Measurements from ENCODE around the gene UNC93B1.

UNC93B1 gene

DNA sequence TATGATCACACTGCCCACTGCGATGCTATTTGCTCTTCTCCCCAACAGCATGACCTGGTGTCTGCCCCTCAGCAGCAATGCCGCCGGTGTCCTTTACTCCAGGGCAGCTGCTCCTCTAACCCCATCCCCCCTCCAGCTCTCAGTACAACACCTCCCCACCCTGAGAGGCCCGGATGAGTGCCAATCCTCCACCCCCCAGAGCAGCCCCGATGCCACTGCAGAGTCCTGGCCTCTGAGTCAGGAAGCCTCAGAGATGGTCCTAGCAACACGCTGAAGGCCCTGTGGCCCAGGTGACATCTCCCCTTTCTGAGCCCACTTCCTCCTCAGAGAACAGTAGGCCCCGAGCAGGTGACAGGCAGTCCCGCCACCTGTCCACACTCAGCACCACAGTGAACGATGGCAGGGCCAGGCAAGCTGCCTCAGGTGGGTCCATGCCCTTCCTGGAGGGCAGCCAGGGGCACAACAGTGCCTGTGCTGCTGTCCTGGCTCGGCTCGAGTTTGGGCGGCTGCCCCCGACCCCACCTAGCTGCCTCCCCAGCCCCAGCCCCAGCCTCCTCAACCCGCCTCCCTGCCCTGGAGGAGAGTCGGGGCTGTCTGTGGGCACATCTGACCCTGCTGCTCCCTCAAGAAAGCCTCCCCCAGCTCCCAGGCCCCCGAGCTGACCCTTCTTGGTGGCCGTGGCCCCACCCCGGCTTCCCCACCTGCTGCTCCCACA, 22.7 kb upstream of the UNC93B1 start:
- in situ Hi-C loops (cut with MboI; ENCODE audit: low sequenced_read_pairs) = no loop called here

DNA sequence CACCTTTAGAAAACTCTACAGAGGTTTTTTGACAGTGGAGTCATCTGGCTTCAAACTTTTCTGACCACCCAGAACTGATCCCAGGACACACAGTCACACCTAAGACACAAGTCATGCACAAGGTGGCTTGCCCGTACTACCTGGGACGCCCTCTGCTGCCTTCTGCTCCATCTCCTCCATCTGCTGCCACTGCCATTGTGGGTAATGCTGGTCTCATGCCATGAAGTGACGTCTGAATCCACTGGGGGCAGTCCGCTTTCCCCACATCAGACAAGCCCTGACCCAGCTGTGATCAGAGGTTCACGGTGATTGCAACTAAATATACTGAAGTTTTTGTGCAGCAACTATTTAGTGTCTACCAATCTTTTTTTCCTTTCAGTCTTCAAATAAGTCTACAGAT, 21.1 kb upstream of the UNC93B1 start:
- in situ Hi-C loops (cut with MboI; ENCODE audit: low sequenced_read_pairs) = no loop called here

DNA sequence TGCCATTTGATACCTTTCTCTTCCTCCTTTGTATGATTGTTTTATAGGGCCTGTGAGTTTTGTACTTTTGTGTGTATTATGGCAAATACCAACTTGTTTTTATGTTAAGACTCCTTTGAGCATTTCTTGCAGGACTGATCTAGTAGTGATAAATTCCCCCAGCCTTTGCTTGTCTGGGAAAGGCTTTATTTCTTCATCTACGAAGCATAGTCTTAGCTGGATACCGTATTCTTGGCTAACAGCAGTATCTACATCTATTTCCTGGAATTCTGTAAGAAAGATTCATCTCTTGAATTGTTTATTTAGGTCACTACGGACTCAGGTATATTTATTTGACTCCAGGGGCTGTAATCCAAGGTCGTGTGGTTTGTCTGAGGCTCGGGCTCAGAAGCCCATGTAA, 20.6 kb upstream of the UNC93B1 start:
- in situ Hi-C loops (cut with MboI; ENCODE audit: low sequenced_read_pairs) = no loop called here

DNA sequence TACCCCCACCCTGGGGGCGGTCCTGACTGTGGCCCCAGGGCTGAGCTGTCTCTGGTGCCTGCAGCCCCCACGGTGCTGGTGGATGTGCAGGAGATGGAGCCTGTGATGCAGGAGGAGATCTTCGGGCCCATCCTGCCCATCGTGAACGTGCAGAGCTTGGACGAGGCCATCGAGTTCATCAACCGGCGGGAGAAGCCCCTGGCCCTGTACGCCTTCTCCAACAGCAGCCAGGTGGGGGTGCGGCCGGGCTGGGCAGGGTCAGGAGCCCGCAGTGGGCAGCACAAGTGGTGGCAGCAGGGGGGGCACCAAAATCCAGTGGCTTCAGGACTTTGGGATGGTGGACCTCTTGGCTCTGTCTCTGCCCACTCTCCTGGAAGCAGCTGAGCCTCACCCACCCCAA, 18.6 kb upstream of the UNC93B1 start:
- in situ Hi-C loops (cut with MboI; ENCODE audit: low sequenced_read_pairs) = no loop called here

DNA sequence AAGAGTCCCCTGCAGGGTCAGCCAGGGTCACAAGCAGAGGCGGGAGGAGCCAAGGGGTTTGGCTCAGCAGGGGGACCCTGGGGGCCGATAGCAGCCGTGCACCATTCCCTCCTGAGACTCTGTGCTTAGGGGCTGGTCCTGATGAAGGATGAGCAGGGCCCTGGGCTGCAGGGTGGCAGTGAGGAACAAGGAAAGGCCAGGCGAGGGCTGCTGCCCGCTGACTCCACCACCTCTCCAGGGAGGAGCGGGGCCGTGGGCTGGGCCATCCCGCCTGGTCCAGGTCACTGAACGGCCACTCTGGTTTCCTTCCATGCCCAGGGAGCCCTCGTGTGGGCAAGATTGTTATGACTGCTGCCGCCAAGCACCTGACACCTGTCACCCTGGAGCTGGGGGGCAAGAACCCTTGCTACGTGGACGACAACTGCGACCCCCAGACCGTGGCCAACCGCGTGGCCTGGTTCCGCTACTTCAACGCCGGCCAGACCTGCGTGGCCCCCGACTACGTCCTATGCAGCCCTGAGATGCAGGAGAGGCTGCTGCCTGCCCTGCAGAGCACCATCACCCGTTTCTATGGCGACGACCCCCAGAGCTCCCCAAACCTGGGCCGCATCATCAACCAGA, 17.4 kb upstream of the UNC93B1 start:
- in situ Hi-C loops (cut with MboI; ENCODE audit: low sequenced_read_pairs) = no loop called here

DNA sequence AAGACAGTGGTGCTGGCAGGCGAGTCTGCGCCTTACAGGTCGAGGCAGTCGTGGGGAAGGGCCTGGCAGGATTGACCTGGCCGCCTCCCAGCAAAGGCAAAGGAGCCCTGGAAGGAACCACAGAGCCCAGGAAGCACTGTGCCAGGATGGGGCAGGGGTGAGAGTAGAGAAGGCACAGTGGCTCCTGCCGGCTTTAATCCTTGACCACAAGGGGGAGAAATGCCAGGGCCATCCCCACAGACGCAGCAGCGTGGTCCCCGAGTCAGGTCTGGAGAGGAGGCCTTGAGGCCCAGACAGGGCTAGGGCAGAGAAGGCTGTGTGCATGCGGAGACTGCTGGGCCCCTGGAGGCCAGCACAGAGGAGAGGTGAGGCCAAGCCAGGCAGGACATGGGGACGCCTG, 16.7 kb upstream of the UNC93B1 start:
- in situ Hi-C loops (cut with MboI; ENCODE audit: low sequenced_read_pairs) = no loop called here

DNA sequence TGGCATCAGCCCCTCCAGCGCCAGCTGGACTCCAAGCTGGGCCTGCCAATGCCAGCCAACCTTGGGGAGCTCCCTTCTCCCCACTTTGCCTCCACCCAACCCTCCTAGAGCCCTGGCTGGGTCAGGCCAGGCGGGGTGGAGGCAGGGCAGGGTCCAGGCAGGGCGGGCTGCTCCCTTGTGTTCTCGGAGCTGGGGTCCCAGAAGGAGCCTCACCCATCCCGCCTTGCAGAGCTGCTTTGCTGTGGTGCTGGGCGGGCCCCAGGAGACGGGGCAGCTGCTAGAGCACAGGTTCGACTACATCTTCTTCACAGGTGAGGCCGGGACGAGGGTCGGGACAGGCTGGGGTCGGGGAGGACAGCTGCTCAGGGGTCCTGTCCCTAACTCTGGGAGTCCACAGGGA, 15.6 kb upstream of the UNC93B1 start:
- in situ Hi-C loops (cut with MboI; ENCODE audit: low sequenced_read_pairs) = no loop called here

DNA sequence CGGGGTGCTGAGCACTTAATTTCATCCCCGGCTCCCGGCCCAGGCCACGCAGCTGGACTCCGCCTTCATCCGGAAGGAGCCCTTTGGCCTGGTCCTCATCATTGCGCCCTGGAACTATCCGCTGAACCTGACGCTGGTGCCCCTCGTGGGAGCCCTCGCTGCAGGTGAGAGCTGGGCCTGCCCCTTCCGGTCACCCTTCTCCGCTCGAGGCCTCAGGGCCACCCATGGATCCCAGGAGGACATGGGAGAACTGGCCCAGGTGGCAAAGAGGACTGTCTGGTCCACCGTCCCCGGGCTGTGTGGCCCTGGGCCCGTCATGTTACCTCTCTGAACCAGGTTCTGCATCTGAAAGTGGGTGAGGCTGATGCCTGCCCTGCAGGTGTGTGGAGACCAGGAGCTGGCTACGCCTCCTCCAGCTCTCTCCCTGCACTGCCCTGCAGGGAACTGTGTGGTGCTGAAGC, 14.9 kb upstream of the UNC93B1 start:
- in situ Hi-C loops (cut with MboI; ENCODE audit: low sequenced_read_pairs) = no loop called here

DNA sequence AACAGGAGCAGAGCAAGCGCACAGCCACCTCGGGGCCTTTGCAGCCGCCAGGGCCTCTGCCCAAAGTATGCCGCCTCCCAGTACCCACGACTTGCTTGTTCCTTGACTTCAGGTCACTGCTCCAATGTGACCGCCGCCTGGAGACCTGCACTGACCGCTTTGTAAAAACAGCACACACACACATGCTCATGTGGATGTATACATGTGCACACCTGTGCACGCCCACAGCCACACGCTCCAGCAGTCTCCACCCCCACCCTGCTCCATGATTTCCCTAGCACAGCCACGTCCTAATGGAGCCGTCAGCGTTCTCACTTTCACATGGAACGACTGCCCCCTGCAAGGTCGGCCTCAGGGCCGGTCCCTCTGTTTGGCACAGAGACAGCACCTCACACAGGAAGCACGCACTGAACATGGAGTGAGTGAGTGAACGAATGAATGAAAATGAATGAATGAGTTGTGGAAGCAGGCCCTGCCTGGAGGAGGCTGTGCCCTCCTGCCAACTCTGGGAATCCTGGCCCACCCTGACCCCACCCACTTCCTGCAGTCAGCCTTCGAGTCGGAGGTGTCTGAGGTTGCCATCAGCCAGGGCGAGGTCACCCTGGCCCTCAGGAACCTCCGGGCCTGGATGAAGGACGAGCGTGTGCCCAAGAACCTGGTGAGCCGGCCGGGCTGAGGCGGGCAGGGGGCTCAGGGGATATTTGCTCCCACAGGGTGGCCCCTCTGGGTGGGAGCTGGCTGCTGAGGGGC, 14.3 kb upstream of the UNC93B1 start:
- in situ Hi-C loops (cut with MboI; ENCODE audit: low sequenced_read_pairs) = no loop called here

DNA sequence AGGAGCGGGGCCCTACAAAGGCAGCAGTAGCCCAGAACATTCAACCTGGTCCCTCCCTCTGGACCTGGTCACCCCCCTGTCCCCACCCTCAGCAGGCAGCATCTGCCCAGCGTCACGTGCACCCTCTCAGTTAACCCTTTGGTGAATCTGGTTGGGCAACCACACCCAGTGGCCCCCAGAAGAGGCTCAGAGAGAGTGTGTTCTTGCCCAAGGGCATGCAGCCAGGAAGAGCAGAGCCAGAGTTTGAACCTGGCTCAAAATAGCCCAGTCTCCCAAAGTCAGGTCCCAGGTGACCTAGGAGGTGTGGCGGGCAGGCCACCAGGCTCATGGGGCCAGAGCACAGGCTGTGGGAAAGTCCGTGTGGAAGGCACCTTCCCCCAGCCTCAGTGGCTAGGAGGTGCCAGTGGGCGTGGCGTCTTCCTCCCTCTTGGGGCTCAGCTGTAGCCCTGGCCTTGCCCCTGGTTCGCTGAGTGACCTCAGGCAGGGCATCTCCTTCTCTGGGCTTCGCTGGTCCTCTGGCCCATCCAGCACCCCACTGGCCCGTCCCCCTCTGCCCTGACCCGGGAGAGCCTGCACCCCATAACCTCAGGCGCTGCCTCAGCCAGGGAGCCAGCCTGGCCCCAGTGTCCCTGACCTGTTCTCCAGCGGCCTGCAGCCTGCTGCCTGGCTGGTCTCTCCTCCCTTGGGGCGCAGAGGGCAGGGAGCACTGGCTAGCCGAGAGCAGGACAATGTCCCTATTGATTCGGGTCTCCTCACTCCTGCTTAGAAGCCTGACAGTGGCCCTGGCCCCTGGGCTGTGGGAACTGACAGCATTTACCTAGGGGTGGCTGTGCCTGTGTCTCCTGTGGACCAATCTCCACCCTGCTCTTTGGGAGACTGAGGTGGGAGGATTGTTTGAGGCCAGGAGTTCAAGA, 13.3 kb upstream of the UNC93B1 start:
- in situ Hi-C loops (cut with MboI; ENCODE audit: low sequenced_read_pairs) = no loop called here

DNA sequence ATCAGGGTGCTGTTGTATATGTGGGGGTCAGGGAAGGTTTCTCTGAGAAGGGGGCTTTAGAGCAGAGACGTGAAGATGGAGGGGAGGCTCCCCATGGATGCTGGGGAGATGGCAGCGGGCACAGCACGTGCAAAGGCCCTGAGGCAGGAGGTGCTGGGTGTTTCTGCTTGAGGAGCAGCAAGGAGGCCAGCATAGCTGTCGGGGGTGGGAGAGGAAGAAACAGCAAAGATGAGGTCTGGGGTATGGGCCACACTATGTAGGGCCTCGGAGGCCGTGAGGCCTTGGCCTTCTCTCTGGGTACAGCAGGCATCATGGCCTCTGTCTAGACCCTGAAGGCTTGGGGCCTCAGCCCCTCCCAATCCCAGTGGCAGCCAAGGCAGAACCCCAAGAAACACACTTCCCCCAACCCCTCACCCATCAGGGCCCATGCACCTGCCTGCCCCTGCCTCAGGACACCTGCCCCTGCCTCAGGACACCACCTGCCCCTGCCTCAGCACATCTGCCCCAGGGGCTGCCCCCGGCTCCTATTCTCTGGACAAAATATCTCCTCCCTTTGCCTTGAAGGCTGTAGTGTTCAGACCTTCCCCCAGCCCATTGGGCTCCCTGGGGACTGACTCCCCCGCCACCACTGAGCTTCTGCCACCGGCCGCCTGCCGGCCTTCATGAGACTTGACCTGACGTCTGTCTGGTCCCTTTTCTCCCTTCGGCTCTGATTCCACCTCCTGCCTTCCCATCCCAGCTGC, 12.4 kb upstream of the UNC93B1 start:
- in situ Hi-C loops (cut with MboI; ENCODE audit: low sequenced_read_pairs) = no loop called here

DNA sequence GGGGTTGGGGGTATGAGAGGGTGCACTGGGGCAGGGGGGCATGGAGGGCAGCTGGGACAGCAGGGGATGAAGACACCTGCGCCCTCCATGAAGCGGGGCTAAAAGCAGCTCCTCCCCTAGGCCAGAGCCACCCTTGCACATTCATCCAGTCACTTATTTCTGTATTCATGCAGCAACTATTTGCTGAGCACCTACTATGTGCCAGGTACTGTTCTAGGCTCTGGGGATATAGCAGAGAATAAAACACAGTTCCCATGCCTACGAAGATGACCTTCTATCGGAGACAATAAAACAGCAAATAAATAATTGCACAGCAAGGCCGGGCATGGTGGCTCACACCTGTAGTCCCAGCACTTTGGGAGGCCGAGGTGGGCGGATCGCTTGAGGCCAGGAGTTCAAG, 11.6 kb upstream of the UNC93B1 start:
- in situ Hi-C loops (cut with MboI; ENCODE audit: low sequenced_read_pairs) = no loop called here

DNA sequence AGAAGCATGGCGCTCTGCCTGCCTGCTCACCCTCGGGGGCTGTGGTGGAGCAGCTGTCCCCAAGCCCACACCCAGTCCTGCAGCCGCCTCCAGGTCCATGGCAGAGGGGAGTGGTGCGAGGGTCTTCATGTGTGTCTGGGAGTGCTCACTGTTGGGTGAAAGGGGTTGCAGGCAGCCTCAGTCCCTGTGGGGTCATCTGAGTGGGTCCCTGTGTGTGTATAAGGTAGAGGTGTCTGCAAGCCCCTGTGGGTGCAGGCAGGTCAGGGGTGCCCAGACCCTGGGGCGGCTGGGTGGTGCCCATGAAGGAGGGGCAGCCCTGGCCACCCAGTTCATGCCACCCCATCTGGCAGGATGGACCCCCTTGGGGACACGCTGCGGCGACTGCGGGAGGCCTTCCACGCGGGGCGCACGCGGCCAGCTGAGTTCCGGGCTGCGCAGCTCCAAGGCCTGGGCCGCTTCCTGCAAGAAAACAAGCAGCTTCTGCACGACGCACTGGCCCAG, 11.1 kb upstream of the UNC93B1 start:
- in situ Hi-C loops (cut with MboI; ENCODE audit: low sequenced_read_pairs) = no loop called here

DNA sequence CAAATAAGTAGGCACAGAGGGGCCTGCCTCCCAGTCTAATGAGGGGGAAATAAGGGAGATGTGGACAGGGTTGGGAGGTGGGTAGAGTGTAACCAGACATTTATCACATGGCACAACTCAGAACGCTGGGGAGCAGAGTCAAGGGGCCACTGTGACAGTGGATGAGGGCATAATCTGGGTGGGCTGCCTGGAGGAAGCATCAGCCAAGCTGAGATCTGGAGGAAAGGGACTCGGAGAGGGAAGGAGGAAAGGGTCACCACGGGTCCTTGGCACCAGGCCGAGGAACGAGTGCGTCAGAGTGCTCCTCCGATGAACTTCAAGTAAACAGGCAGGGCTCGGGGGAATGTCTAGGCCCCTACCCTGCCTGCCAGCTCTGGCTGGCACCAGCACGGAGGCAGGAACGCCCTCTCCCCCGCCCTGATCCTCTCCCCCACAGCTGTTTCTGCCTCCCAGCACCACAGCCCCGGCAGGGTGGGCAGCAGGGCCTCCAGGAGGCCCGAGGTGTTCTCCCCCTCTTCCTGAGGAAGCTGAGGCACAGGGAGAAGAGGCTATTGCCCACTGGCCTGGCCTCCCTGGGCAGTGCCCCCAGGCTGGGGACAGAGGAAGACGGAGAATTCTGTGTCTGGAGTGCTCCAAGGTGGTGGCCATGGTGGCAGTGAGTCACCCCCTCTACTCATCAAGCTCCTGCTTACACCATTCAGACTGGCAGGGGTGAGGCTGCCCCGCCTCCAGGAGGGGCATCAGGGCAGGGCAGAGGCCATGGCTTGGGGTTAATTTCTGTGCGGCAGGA, 10.5 kb upstream of the UNC93B1 start:
- in situ Hi-C loops (cut with MboI; ENCODE audit: low sequenced_read_pairs) = no loop called here

DNA sequence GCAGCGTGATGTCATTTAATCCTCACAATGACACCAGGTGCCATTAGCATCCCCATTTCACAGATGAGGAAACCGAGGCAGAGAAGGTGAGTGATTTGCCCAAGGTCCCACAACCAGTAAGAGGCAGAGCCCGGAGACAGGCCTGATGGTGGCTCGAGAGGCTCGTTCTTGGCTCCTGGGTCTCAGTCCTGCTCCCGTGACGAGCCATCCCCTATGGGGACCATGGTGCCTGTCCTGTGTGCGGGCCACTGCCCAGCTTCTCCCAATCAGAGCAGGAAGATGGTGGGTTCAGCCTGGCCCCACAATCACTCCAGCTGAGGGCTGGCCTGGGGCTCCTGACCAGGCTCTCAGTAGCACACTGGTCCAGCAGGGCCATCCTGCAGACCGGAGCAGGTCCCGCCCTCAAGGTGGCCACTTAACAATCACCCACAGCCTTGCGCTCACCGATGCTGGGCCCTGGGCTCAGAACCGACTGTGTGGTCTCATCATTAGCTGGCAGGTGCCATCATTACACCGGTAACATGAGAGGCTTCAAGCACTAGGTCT, 9.8 kb upstream of the UNC93B1 start:
- in situ Hi-C loops (cut with MboI; ENCODE audit: low sequenced_read_pairs) = no loop called here

DNA sequence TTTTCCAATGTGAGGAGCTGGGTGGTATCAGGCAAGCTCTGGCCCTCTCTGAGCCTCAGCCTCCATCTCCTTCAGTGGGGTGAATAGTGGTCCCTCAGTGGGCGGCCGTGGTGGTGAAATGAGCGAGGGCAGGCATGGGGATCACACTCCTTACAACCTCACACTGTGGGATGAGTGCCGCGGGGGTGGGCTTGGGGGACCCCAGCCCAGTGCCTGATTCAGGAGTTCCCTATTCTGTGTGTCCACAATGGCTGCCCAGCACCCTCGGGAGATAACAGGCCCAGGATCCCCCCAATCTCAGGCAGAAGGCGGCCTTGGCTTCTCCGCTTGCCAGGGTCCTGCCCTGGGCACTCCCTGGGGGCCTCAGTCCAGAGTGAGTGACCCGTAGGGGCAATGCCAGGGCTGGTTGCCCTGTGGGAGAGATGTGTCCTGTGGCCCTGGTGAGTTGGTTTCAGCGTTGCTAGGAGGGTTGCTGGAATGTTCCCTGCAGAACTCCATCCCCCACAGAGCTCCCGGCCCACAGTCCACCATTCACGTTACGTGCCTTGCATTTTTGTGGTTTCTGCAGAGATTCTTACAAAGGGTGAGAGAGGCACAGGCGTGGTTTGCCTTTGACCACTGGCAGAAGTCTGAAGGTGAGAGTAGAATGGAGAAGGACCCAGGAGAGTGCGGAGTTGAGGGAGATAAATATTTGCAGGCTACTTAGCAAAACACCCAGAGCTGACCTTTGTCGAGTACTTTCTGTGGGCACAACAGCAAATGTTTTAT, 9.1 kb upstream of the UNC93B1 start:
- in situ Hi-C loops (cut with MboI; ENCODE audit: low sequenced_read_pairs) = no loop called here

DNA sequence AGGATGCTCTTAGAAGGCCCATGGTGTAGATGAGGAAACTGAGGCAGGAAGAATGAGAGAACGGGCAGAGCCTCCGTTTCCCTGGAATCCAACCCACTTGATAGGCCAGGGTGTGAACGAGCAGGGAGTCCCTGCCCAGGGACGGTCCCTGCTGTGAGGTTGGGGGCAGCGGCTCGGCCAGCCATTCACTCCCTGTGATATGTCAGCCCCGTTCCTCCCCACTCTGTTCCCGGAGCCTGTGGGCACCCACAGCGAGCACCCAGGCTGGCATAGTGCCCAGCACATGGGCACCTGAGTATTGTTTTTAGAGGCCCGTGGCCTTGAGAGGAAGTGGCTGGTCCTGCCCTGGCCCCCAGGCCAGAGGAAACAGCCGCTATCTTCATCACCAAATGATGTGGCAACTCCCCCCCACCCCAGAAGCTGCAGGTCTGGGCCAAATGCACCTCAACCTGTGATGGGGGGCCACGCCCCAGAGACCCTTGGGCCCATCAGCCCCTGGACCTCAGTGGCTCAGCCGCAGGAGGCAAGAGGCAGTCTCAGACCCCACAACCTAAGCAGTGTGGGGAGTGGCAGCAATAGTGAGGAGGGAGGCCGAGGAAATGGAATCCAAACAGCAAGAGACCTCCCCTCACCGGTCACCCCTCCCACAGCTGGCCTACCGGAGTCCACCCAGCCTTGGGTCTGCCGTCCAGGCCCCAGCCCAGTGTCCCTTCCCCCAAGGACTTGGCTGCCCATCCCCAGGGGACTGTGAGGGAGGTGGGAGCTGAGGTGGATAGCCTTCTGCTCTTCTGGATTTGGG, 8.3 kb upstream of the UNC93B1 start:
- in situ Hi-C loops (cut with MboI; ENCODE audit: low sequenced_read_pairs) = no loop called here
